ENCODE results near the gene TLX3. TPM values are rescaled to one million over a fixed set of nuclear protein-coding genes. Genes with fewer than 3 reads are reported as not detected.
"Not testable (repeated sequence)": the region's sequence is repeated elsewhere in the genome, so short reads cannot be mapped to it uniquely, and the experiment has no call there.

Gene TLX3
- not detected for total RNA-seq

DNA sequence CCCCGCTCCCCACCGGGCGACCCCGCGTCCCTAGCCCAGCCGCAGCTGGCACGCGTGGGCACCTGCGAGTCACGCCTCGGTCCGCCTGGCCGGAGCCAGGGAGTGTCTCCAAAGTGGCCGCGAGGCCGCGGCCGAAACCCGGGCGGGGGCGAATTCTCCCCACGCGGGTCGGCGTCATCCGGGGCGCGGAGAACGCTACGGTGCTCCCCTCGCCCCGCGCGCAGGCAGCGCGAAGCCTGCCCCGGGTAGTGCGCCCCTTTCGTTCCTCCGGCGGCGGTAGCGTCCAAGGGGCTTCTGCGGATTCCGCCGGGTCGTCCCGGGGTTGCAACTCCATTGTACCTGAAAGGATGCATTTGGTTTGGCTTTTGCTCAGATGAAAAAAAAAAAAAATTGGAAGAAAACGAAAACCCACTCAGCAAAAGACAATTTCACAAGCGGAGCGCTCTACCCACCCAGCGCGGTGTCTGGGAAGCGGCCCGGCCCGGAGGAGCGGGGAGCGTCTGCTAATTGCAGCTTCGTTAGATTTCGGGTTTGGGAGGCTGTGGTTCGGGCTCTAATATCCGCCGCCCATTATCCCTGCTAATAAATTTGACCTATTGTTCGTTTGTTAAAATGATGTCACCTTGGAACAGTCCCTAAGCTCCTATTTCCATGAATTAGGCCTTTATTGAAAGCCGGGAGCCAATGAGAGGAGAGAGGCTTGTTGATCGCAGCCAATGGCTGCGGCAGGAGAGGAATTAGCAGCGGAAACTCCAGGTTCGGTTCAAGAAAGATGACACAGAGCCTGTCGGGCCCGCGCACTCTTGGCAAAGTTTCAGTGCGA lies at the start of gene TLX3:
Gene TLX3, plus strand, starts transcription at position 796 of the 823 bp plus-strand sequence. CDS start 118 bp downstream, outside the sequence.
- ATAC-seq = no peak

DNA sequence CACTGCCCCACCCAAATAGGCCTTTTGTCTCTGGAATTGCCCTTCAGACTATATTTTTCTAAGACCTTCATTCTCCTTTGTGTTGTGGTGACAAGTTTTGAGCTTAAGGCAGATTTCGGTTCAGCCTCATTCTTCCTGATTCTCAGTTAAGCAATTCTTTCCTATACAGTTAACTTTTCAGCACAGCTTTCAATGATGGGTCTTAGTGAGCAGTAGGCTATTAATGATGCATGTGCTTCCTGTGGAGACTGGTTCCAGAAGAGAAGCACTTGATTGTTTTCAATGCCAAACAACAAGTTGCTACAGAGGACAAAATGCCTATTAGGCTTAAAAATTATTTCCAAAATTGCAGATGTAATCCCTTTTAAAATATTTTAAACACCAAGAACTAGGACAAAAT lies 47.7 kb upstream of the TLX3 start:
- ATAC-seq = no peak

DNA sequence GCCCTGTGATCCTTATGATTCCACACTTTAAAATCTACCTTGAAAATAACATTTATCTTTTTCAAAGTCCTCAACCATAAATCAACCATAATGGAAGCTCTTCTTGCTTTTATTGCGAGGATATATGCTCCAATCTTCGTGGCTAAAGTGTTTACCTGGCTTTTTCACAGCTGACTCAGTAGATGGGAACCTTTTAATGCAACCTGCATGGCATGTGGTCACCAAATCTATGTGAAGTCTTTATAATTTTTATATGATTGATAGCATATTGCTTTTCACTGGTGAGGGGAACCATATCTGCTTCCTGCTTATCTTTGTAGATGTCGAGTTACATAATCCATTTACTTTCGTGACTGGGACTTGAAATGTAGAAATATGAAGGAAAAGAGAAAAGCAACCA lies 47.1 kb upstream of the TLX3 start:
- no peak for ATAC-seq

DNA sequence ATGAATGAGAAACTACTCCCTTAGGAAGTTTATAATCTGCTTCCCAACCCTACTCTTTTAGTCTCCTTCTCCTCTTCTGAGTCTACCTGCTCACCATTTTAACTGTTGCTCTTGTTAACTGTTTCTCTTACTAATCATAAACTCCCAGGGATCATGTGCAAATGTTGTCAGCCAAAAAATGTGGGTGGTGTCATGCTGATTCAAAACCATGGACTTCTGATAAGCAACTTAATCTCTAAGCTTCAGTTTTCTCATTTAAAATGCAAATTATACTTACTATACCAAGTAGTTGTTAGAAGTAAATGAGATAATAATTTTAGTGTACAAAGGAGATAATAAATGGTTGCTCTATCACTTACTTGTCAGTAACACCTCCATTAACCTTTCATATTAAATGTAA lies 45.9 kb upstream of the TLX3 start:
- no peak for ATAC-seq

DNA sequence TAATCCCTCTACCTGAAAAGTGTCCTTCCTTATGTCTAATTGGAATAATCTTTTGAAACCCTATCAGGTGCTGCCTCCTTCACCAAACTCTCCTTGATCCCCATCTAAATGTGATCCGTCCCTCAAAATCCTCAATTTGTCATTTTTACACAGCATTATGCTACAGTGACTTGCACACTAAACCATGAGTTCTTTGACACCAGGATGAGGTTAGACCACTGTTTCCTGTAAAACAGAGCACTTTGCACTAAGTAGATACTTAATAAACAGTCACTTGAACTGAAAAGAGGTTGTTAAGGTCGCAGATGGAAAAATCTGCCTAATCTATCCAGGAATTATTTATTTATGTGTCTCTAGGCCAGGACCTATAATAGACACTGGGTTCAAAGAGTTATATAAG lies 44.2 kb upstream of the TLX3 start:
- no peak for ATAC-seq

DNA sequence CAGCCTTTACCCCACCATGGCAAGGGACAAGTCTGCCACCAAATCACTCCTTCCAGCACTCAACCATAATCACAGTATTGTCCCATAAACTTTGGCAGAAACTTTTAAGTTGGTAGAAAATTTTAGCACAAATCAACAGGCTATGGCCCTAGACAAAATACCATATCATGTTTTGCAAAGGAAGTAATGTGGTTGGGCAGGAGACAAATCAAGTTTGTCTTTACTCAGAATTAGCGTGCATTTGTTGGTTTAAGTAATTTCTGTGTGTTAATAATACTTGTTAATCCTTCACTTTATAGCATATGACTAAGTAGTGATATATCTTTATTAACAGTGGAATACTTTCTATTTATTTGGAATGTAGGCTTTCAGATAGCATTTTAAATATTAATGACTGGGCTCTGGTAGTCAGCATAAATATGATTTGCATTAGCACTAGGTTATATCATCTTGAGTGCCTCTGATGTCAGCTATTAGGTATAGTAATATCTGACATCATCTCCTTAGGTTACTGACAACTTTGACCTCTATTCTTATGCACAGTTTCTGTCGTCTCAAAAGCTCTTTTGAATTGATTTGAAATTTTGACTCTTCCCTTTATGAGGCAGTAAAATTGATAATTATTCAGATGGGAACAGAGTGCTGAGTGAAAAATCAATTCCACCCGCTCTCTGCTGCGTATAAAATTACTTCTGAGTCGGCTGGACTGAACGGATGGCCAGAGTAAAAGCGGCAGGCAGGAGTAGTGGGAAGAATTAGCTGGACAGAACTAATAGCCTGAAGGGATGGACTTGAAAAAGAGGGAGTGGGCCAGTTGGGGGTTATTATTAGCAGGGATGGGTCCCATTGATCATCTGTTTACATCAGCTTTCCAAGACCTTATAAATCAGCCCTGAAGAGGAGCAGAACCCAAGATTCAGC lies 40.1 kb upstream of the TLX3 start:
- no peak for ATAC-seq

DNA sequence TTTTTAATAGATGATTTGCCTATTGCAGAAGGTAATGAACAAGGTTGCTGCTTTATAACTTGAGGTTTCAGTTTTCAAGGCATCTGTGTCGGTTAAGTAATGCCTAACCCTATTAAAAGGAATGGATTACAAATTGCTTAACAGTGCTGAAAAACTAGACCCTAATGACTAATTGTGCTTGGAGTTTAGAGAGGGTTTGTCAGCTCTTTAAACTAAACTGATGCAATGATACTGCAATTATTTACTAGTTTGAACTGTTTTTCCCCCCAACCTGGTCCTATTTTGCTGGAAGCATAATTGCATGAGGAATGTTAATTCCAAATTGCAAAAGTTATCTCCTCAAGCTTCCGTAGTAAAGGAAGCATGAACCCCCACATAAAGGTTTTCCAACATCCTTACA lies 39.3 kb upstream of the TLX3 start:
- no peak for ATAC-seq

DNA sequence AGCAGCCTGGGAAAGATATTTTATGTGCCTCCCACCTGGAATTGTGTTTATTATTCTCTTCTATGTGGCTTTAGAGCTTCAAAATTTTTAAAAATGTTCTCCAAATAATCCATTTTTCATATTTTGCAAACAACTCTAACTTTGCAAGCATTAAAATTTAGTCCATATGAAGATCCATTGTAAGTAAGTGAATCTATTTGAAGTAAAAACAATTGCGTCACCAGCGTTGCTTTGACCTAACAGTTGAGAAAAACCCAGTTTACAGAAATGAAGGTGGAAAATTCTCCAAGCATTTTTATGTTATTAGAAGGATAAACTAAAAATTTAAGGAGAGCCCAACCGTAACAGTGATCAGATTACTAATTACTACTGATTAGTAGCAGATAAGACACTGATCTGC lies 38.9 kb upstream of the TLX3 start:
- ATAC-seq = no peak

DNA sequence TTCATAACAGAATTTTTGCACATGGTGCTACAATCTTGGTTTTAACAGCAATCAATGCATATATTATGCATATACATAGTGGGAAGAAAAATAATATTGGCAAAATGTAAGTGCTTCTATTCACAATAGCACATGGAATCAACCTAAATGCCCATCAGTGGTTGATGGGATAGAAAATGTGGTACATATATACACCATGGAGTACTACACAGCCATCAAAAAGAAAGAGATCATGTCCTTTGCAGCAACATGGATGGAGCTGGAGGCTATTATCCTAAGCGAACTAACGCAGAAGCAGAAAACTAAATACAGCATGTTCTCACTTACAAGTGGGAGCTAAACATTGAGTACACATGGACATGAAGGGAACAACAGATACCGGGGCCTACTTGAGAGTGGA lies 37.2 kb upstream of the TLX3 start:
- no peak for ATAC-seq

DNA sequence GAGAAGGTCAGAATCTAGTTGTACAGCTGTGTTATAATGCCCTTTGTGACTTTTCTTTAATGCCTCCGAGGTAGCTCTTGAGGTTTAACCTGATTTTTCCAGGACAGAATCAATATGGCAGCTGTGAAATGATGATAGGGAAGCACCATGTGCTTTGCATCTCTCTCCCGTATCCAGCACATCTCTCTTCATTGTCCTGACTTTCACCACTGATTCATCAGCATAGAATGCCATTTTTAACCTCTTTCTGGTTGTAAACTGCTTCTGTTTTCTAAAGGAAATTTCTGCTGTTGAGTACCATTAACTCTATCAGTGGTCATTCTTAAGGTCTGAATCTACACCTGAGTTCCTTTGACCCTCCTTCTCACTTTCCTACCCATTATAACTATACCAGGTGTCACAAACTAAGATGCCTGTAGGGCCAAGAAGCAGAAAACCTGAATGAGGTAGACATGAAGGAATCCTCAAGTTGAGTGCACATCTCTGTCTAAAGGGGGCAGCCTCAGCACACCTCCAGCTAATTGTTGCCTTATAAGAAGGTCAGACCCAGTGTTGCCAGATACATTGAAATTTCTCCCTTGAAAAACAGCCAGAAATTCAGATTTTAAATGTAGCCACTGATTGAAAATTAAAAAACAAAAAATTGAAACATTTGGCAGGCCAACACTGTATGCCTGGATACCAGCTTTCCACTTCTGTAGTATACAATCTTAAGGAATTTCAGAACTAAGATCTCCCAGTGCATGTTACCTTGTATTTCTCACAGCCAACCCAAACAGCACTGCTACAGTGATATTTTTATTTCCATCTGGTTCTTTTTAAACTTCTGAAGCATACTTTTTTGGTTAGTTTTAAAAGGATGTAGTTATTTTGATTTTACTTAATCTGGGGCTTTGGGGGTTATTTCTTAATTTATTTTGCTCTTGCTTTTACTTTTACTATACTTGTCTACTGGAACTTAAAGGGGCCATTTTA lies 35.8 kb upstream of the TLX3 start:
- no peak for ATAC-seq

DNA sequence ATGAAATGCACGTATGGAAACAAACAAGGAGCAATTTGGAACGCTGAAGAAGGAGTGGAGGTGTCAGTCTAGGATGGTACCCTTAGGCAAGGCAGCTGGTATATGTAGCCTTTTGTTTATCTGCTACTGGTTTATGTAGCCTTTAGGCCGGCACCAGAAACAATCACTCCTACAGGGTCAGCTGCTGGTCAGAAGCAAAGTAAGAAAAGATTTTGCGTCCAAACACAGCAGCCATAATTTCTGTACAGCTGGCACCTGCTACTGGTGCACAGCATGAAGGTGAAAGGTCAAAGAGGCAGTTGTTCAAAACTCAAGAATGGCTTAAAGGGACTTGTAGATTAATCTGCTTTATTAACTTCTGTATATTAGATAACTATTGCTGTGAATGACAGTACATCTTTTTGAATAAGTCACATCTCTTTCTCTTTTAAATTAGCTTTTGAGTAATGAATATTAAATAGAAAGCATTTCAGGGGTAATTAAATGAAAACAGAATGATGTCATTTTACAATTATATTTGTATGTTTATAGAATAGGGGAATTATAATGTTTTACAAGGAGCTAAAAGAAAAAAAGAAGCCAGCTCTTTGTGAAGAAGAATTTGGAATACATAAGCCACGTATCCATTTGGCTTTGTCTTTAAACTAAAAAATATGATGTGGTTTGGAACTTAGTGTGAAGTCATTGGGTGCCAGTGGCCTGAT lies 33.1 kb upstream of the TLX3 start:
- ATAC-seq = no peak

DNA sequence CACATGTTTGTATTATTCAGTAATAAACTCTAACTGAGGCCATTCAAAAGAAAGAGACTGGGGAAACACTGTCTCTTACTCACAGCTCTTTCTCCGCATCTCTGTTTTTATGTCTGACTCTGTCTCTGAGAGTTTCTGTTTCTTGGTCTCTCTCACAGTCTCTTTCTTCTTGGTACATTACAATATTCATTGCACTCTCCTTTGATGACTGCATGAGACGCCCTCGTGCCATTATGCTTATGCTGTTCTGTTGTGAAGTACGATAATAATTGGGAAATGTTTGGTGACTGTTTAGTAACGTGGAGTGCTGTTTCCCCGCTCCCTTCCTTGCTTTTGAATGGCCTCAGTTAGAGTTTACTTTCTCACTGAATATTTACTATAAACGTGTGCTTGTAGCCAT lies 25.3 kb upstream of the TLX3 start:
- ATAC-seq = no peak

DNA sequence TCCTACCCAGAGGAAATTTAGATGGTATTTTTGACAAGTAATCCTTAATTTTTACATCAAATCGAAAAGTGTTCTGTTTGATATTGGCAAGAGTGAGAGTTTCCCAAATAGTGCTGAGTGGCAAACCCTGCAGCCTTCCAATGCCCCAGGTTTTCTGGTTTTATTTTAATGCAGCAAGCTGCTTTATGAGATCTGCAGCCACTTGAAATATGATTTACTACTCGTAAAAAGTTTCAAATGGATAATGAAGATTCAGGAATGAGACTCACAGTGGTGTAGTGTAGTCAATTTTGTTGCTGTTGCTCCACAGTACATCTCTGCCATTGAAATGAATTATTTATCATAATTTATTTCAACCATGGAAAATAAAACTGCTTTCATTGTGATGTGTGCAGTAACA lies 23.6 kb upstream of the TLX3 start:
- ATAC-seq = no peak

DNA sequence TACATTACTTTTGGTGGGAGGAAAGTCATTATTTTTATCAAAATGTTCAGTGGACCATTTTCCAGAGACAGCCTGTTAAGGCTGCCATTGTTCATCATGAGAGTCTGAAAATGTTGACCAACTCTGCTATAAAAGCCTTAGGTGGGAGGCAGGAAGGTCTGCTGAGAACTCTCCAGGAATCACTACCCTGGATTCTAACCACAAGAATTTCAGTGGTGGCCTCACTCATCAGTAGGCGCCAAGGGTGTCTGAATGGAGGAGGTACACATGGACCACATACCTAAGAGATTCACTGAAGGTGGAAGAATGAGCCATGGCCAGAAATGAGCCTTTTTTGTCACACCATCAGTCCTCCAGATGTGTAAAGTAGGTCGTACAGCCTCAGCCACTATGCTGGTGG lies 21.0 kb upstream of the TLX3 start:
- ATAC-seq = no peak

DNA sequence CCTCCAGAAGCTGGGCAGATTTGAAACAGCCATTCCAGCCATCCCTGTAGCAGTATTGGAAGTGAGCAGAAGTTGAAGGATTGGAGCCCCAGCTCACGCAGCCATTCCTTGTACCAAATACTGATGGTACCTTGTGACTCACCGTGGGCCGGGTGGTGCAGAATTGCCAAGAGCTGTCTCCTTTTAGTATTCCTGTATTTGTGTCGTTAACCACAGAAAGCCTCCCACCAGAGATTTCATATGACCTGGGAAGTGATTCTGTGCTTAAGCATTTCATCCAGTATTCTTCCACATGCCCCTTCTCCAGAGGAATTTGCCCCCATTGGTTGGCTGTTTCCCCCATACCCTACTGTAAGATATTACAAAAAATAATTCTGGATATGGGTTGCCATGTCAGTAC lies 17.7 kb upstream of the TLX3 start:
- no peak for ATAC-seq

DNA sequence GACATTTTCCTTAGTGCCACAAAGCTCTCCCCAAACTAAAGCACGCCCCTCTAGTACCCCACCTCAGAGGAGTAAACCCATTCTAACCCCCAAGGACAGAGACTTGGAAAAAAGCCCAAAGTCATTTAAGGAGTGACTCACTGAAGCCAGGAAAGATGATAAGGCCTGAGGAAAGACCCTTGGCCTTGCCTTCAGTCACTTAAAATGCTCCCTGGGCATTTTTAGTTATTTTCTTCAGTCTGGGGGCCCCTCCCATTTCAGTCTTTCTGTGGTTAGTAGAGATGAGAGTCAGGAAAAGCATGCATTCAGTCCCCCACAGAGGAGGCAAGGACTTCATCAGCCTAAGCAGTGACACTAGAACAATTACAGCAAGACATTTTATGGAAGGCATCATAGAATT lies 13.7 kb upstream of the TLX3 start:
- no peak for ATAC-seq

DNA sequence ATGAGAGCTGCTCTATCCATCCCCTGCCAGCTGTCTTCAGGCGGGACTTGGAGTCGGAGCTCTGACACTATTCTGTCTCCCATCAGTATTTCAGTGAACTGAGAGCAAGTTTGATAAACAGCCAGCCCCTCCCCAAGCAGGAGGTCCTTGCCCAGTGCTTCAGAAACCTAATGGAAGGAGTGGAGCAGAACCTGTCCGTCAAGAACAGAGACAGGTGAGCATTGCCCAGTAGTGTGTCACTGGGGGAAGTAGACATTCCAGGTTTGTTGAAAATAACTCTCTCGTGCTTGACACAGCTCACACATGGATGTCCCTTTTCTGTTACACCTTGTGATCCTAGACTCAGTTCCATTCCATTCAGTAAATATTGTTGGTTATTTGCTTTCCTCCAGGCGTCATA lies 13.2 kb upstream of the TLX3 start:
- ATAC-seq = peak; percentile 35

DNA sequence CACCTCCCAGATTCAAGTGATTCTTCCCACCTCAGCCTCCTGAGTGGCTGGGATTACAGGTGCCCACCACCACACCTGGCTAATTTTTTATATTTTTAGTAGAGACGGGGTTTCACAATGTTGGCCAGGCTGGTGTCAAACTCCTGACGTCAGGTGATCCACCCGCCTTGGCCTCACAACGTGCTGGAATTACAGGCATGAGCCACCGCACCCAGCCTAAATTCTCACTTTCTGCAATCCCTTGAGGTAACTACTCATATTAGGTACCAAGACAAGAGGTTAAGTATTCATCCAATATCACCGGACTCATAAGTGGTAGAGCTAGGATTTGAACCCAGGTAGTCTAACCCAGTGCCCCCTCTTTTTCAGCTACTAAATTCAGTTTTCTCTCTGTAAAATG lies 11.1 kb upstream of the TLX3 start:
- ATAC-seq = not testable (repeated sequence)

DNA sequence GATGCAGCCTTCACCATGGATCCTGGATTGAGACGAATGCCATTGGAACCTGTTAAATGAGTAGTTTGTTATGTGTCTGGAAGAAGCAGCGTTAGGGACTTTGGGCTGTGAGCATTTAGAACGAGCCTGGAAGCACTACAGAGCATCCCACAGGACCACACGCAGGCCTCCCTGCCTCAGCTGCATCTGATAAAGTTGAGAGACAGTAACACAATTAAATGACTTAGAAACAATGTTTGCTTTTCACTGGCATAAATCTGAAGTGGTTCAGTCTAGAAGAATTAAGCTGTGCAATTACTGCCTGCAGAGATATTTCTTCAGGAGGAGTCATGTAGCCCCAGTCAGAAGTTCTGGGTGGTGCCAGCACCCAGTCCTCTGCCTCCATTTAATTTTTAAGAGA lies 9.8 kb upstream of the TLX3 start:
- ATAC-seq = no peak

DNA sequence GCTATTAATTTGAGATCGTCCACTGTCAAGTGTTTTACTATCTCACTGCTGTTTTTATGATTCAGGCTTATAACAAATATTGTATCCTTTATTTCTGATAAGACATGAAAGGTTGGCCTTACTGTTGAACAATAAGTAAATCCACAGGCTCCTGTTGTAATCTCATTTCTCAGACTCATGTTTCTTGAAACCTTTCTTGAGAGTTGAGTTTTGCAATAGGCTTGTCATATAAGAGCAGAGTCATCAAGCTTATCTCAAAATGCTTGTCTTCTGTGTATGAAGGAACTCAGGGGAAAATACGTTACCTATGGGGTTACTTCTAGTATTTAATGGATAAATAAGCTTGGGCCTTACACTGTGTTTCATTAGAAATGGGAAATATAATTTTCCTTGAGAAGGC lies 9.2 kb upstream of the TLX3 start:
- no peak for ATAC-seq

DNA sequence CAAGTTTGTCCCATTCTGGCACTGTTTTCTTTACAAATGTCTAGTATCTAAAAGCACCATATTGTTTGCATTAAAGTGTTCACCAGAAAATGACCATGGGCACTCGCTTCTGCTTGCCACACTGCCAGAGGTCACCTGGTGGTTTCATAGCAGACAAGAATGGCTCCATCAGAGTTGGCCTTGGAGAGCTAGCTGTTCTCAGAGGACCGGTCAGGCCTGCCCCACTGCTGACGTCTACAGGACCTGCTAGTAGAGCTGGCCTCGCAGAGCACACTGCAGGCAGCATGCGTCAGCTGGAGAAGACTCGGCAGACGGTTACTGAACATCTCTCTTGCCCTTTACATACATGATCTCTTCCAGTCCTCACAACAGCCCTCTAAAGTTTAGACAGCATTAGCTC lies 8.7 kb upstream of the TLX3 start:
- ATAC-seq = no peak

DNA sequence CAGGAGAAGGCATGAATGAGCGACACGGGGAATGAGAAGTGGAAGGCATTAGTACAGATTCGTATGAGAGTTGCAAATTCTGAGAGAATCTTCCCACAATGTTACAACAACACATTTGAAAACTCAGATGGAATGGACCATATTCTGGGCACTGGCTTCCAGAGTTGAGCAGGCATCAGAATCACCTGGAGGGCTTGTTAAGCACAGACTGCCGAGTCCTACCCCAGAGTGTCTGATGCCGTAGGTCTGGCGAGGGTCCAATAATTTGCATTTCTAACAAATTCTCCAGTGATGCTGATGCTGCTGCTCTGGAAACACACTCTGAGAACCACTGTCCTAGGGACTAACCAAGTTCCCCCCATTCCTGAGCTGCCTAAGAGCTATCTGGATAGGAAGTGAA lies 2.9 kb upstream of the TLX3 start:
- ATAC-seq = no peak

Measured in esophagus mucosa (tissue), 1 donor.